Superior temporal gyrus (tissue), 1 donor: ENCODE results near the gene HAUS5.

Experiments used
- DNase-seq: peaks from one replicate; pipeline ENCODE4 v3.0.0-alpha.2; 2016; ENCODE audit errors: extremely low spot score

Gene HAUS5

GRCh38 chr19:35671818-35672217 is 59.3 kb downstream of the HAUS5 start:
- DNase-seq = no peak

GRCh38 chr19:35673121-35673804 is 60.7 kb downstream of the HAUS5 start:
- DNase-seq = no peak
